ENCODE data around the gene DNAJC10. TPM values are rescaled to one million over a fixed set of nuclear protein-coding genes. Genes with fewer than 3 reads are reported as not detected.
A peak's percentile ranks its signal among the peaks of the same experiment; 100 is the strongest.

Gene DNAJC10
- 100 to 1,000 TPM in 1 of 4 donors, 10 to 100 TPM in 1, 1 to 10 TPM in 2; 5.1 to 108 (median 18.9) TPM for polyA plus RNA-seq
- long read RNA-seq, donor 1, result 0 reads
- long read RNA-seq, donor 2, full-length matches to known transcripts, result 7 of 12 reads
- long read RNA-seq, donor 2, partial matches to known transcripts, result 5 of 12 reads
- long read RNA-seq, donor 2, other reads (novel, unspliced or antisense), result 0 of 12 reads
- long read RNA-seq, donor 3, full-length matches to known transcripts, result 2 of 33 reads
- long read RNA-seq, donor 3, partial matches to known transcripts, result 31 of 33 reads
- long read RNA-seq, donor 3, other reads (novel, unspliced or antisense), result 0 of 33 reads
- long read RNA-seq, donor 4, result 0 reads
- long read RNA-seq, donor 5, full-length matches to known transcripts, result 1 of 1 reads
- long read RNA-seq, donor 5, partial matches to known transcripts, result 0 of 1 reads
- long read RNA-seq, donor 5, other reads (novel, unspliced or antisense), result 0 of 1 reads
- long read RNA-seq, donor 6, full-length matches to known transcripts, result 6 of 22 reads
- long read RNA-seq, donor 6, partial matches to known transcripts, result 16 of 22 reads
- long read RNA-seq, donor 6, other reads (novel, unspliced or antisense), result 0 of 22 reads
- long read RNA-seq, donor 7, result 0 reads
- long read RNA-seq, donor 8, full-length matches to known transcripts, result 1 of 1 reads
- long read RNA-seq, donor 8, partial matches to known transcripts, result 0 of 1 reads
- long read RNA-seq, donor 8, other reads (novel, unspliced or antisense), result 0 of 1 reads
- long read RNA-seq, donor 9, full-length matches to known transcripts, result 3 of 9 reads
- long read RNA-seq, donor 9, partial matches to known transcripts, result 6 of 9 reads
- long read RNA-seq, donor 9, other reads (novel, unspliced or antisense), result 0 of 9 reads
- long read RNA-seq, donor 10, full-length matches to known transcripts, result 11 of 24 reads
- long read RNA-seq, donor 10, partial matches to known transcripts, result 13 of 24 reads
- long read RNA-seq, donor 10, other reads (novel, unspliced or antisense), result 0 of 24 reads

GRCh38 chr2:182715892-182716649, at the start of gene DNAJC10:
TSS of gene DNAJC10 (plus strand) at chr2:182716257. CDS start at chr2:182718087, 1,830 bp downstream.
- Histone ChIP-seq H3K4me3 (ENCODE audit: low read depth in 1 of 3, low read length in 3 of 3) (peak within 1 kb of the TSS; percentile 82 to 100 (median 99)), H3K4me1 (ENCODE audit: control insufficient read depth in 3 of 3, insufficient read depth in 2 of 3, low read depth in 1 of 3, low read length in 2 of 3) (peaks cover 0 to 6% (median 0%) of the 10 kb centered on the region in 3 donors), H3K36me3 (ENCODE audit: control insufficient read depth in 3 of 3, insufficient read depth in 2 of 3, low read depth in 1 of 3, low read length in 3 of 3) (peaks cover 0 to 5% (median 0%) of the 10 kb centered on the region in 3 donors), H3K9me3 (ENCODE audit: control insufficient read depth in 2 of 2, insufficient read depth in 1 of 2, low read depth in 1 of 2, low read length in 1 of 2) (no peaks in the 10 kb centered on the region), H3K27ac (ENCODE audit: low read depth in 1 of 3, low read length in 2 of 3) (peak within 1 kb of the TSS; percentile 84 to 98 (median 92)), H3K27me3 (ENCODE audit: control insufficient read depth in 3 of 3, insufficient read depth in 3 of 3, low read length in 3 of 3) (no peaks in the 10 kb centered on the region)
- DNase-seq (peak; percentile 83 to 96), FAIRE-seq (no peak)
- 0 to 1% (median 0%) methylated on average over 60 to 69 of the region's 69 CpGs for WGBS, 3 donors

GRCh38 chr2:182666674-182667314, 49.3 kb upstream of the DNAJC10 start:
- no peak for FAIRE-seq
- no peak overlapping the region for H3K4me3 ChIP-seq (ENCODE audit: low read depth in 1 of 3, low read length in 3 of 3)
- peak; percentile 18 to 30 for DNase-seq
- 50 to 69% (median 62%) methylated on average over 1 of the region's 1 CpG for WGBS, 3 donors
- no peak overlapping the region for H3K27ac ChIP-seq (ENCODE audit: low read depth in 1 of 3, low read length in 2 of 3)
- no peaks in the 10 kb centered on the region for H3K9me3 ChIP-seq (ENCODE audit: control insufficient read depth in 2 of 2, insufficient read depth in 1 of 2, low read depth in 1 of 2, low read length in 1 of 2)
- H3K4me1 ChIP-seq (ENCODE audit: control insufficient read depth in 3 of 3, insufficient read depth in 2 of 3, low read depth in 1 of 3, low read length in 2 of 3), result no peaks in the 10 kb centered on the region
- H3K36me3 ChIP-seq (ENCODE audit: control insufficient read depth in 3 of 3, insufficient read depth in 2 of 3, low read depth in 1 of 3, low read length in 3 of 3), result no peaks in the 10 kb centered on the region
- no peaks in the 10 kb centered on the region for H3K27me3 ChIP-seq (ENCODE audit: control insufficient read depth in 3 of 3, insufficient read depth in 3 of 3, low read length in 3 of 3)

GRCh38 chr2:182667315-182667695, 48.8 kb upstream of the DNAJC10 start:
- Histone ChIP-seq H3K36me3 (ENCODE audit: control insufficient read depth in 3 of 3, insufficient read depth in 2 of 3, low read depth in 1 of 3, low read length in 3 of 3) (no peaks in the 10 kb centered on the region), H3K4me1 (ENCODE audit: control insufficient read depth in 3 of 3, insufficient read depth in 2 of 3, low read depth in 1 of 3, low read length in 2 of 3) (no peaks in the 10 kb centered on the region), H3K9me3 (ENCODE audit: control insufficient read depth in 2 of 2, insufficient read depth in 1 of 2, low read depth in 1 of 2, low read length in 1 of 2) (no peaks in the 10 kb centered on the region), H3K27ac (ENCODE audit: low read depth in 1 of 3, low read length in 2 of 3) (no peak overlapping the region), H3K27me3 (ENCODE audit: control insufficient read depth in 3 of 3, insufficient read depth in 3 of 3, low read length in 3 of 3) (no peaks in the 10 kb centered on the region), H3K4me3 (ENCODE audit: low read depth in 1 of 3, low read length in 3 of 3) (no peak overlapping the region)
- FAIRE-seq (no peak), DNase-seq (no peak)
- WGBS, 3 donors, result 59 to 74% (median 59%) methylated on average over 1 of the region's 1 CpG

- no peaks in the 10 kb centered on the region for H3K4me1 ChIP-seq (ENCODE audit: control insufficient read depth in 3 of 3, insufficient read depth in 2 of 3, low read depth in 1 of 3, low read length in 2 of 3)
- FAIRE-seq (no peak), DNase-seq (peak; percentile 6 to 45)
- H3K27me3 ChIP-seq (ENCODE audit: control insufficient read depth in 3 of 3, insufficient read depth in 3 of 3, low read length in 3 of 3), result no peaks in the 10 kb centered on the region
- no peak overlapping the region for H3K27ac ChIP-seq (ENCODE audit: low read depth in 1 of 3, low read length in 2 of 3)
- 54 to 68% (median 56%) methylated on average over 6 of the region's 6 CpGs for WGBS, 3 donors
- no peak overlapping the region for H3K4me3 ChIP-seq (ENCODE audit: low read depth in 1 of 3, low read length in 3 of 3)
- no peaks in the 10 kb centered on the region for H3K36me3 ChIP-seq (ENCODE audit: control insufficient read depth in 3 of 3, insufficient read depth in 2 of 3, low read depth in 1 of 3, low read length in 3 of 3)
- H3K9me3 ChIP-seq (ENCODE audit: control insufficient read depth in 2 of 2, insufficient read depth in 1 of 2, low read depth in 1 of 2, low read length in 1 of 2), result no peaks in the 10 kb centered on the region
These were observed 47.4 kb upstream of the DNAJC10 start for GRCh38 chr2:182668671-182669070.

GRCh38 chr2:182672466-182673165, 43.4 kb upstream of the DNAJC10 start:
- Histone ChIP-seq H3K4me3 (ENCODE audit: low read depth in 1 of 3, low read length in 3 of 3) (no peak overlapping the region), H3K27me3 (ENCODE audit: control insufficient read depth in 3 of 3, insufficient read depth in 3 of 3, low read length in 3 of 3) (no peaks in the 10 kb centered on the region), H3K27ac (ENCODE audit: low read depth in 1 of 3, low read length in 2 of 3) (no peak overlapping the region), H3K9me3 (ENCODE audit: control insufficient read depth in 2 of 2, insufficient read depth in 1 of 2, low read depth in 1 of 2, low read length in 1 of 2) (no peaks in the 10 kb centered on the region), H3K36me3 (ENCODE audit: control insufficient read depth in 3 of 3, insufficient read depth in 2 of 3, low read depth in 1 of 3, low read length in 3 of 3) (no peaks in the 10 kb centered on the region), H3K4me1 (ENCODE audit: control insufficient read depth in 3 of 3, insufficient read depth in 2 of 3, low read depth in 1 of 3, low read length in 2 of 3) (no peaks in the 10 kb centered on the region)
- no peak for DNase-seq
- no peak for FAIRE-seq
- WGBS, 3 donors, result 67 to 68% (median 67%) methylated on average over 6 of the region's 6 CpGs

- FAIRE-seq (no peak), DNase-seq (no peak)
- Histone ChIP-seq H3K9me3 (ENCODE audit: control insufficient read depth in 2 of 2, insufficient read depth in 1 of 2, low read depth in 1 of 2, low read length in 1 of 2) (no peaks in the 10 kb centered on the region), H3K27ac (ENCODE audit: low read depth in 1 of 3, low read length in 2 of 3) (no peak overlapping the region), H3K27me3 (ENCODE audit: control insufficient read depth in 3 of 3, insufficient read depth in 3 of 3, low read length in 3 of 3) (no peaks in the 10 kb centered on the region), H3K4me1 (ENCODE audit: control insufficient read depth in 3 of 3, insufficient read depth in 2 of 3, low read depth in 1 of 3, low read length in 2 of 3) (no peaks in the 10 kb centered on the region), H3K4me3 (ENCODE audit: low read depth in 1 of 3, low read length in 3 of 3) (no peak overlapping the region), H3K36me3 (ENCODE audit: control insufficient read depth in 3 of 3, insufficient read depth in 2 of 3, low read depth in 1 of 3, low read length in 3 of 3) (no peaks in the 10 kb centered on the region)
- WGBS, 3 donors, result 27 to 56% (median 33%) methylated on average over 1 of the region's 1 CpG
These were observed 35.2 kb upstream of the DNAJC10 start for GRCh38 chr2:182680837-182681236.

- 69 to 88% (median 82%) methylated on average over 1 of the region's 1 CpG for WGBS, 3 donors
- H3K27me3 ChIP-seq (ENCODE audit: control insufficient read depth in 3 of 3, insufficient read depth in 3 of 3, low read length in 3 of 3), result no peaks in the 10 kb centered on the region
- H3K36me3 ChIP-seq (ENCODE audit: control insufficient read depth in 3 of 3, insufficient read depth in 2 of 3, low read depth in 1 of 3, low read length in 3 of 3), result no peaks in the 10 kb centered on the region
These were observed 33.8 kb upstream of the DNAJC10 start for GRCh38 chr2:182682210-182682609.

More at GRCh38 chr2:182682210-182682609, 33.8 kb upstream of the DNAJC10 start:
- no peak for DNase-seq
- FAIRE-seq, result no peak
- Histone ChIP-seq H3K9me3 (ENCODE audit: control insufficient read depth in 2 of 2, insufficient read depth in 1 of 2, low read depth in 1 of 2, low read length in 1 of 2) (peaks cover 0 to 10% of the 10 kb centered on the region in 2 donors), H3K4me1 (ENCODE audit: control insufficient read depth in 3 of 3, insufficient read depth in 2 of 3, low read depth in 1 of 3, low read length in 2 of 3) (no peaks in the 10 kb centered on the region), H3K27ac (ENCODE audit: low read depth in 1 of 3, low read length in 2 of 3) (no peak overlapping the region), H3K4me3 (ENCODE audit: low read depth in 1 of 3, low read length in 3 of 3) (no peak overlapping the region)
